ENCODE measurements around the gene KIAA1217. TPM values are rescaled to one million over a fixed set of nuclear protein-coding genes. Genes with fewer than 3 reads are reported as not detected.

The KIAA1217 gene
- polyA plus RNA-seq, 1 experiment: 2.2 TPM

DNA sequence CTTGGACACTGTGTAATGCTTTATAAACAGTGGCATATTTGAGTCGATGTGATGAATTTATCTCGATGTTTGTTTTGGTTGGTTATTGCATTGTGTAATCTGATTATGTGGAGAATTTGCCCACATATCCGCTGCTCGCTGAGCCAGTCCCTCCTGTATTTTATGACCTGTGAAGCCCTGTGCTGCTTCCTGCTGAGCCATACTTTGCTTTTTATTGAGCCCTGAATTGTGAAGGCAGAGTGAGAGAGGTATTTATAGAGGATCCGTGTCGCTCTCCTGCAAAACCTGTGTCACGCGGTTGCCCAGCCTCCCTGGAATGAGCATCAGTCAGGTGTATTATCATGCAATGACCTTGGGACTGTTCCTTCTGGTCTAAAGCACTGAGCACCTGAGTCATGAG, 261.1 kb downstream of the KIAA1217 start:
- TF ChIP-seq, protein P1, sequence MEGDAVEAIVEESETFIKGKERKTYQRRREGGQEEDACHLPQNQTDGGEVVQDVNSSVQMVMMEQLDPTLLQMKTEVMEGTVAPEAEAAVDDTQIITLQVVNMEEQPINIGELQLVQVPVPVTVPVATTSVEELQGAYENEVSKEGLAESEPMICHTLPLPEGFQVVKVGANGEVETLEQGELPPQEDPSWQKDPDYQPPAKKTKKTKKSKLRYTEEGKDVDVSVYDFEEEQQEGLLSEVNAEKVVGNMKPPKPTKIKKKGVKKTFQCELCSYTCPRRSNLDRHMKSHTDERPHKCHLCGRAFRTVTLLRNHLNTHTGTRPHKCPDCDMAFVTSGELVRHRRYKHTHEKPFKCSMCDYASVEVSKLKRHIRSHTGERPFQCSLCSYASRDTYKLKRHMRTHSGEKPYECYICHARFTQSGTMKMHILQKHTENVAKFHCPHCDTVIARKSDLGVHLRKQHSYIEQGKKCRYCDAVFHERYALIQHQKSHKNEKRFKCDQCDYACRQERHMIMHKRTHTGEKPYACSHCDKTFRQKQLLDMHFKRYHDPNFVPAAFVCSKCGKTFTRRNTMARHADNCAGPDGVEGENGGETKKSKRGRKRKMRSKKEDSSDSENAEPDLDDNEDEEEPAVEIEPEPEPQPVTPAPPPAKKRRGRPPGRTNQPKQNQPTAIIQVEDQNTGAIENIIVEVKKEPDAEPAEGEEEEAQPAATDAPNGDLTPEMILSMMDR (IDR thresholded peaks at IDR 0.05; ENCODE audit: insufficient read depth, low read depth, low read length): no peak
- DNase-seq (ENCODE audit: low read depth): no peak
- Histone ChIP-seq H3K27me3 (ENCODE audit: control insufficient read depth, insufficient read depth, low read length) (no peaks in the 10 kb centered on the region), H3K36me3 (ENCODE audit: control insufficient read depth, insufficient read depth, low read length) (no peaks in the 10 kb centered on the region; the same call in 1 of the 2 replicates), H3K4me3 (ENCODE audit: low read depth, low read length) (no peak overlapping the region)
- ChIA-PET POLR2A (no interaction called here), CTCF (no interaction called here)

DNA sequence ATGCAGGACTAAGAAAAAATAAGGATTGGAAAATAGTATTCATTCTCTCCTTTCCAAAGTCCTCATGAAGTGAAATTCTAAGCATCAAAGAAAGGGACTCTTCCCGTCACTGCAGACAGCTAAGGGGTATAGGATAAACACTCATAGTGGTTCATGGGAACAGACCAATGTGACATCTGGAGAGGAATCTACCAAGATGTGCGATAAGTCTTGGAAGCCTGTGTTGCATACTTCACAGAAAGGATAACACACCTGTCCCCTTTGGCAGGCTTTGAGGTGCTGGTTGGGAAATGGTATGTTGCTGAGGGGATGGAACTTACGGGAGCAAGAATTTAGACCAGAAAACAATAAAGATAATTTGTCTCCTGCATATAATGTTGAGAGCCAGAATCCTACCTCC, 266.7 kb downstream of the KIAA1217 start:
- POLR2A ChIA-PET: no interaction called here
- TF ChIP-seq, protein P1 (IDR thresholded peaks at IDR 0.05; ENCODE audit: insufficient read depth, low read depth, low read length): no peak
- CTCF ChIA-PET: interaction anchor here (1.0 kb wide), 1 partner anchor 44 kb away, joined by 3 read pairs; no protein-coding TSS in a partner anchor
- H3K27me3 ChIP-seq (ENCODE audit: control insufficient read depth, insufficient read depth, low read length): no peaks in the 10 kb centered on the region
- H3K36me3 ChIP-seq (ENCODE audit: control insufficient read depth, insufficient read depth, low read length): no peaks in the 10 kb centered on the region; the same call in 1 of the 2 replicates
- no peak overlapping the region for H3K4me3 ChIP-seq (ENCODE audit: low read depth, low read length)
- no peak for DNase-seq (ENCODE audit: low read depth)

DNA sequence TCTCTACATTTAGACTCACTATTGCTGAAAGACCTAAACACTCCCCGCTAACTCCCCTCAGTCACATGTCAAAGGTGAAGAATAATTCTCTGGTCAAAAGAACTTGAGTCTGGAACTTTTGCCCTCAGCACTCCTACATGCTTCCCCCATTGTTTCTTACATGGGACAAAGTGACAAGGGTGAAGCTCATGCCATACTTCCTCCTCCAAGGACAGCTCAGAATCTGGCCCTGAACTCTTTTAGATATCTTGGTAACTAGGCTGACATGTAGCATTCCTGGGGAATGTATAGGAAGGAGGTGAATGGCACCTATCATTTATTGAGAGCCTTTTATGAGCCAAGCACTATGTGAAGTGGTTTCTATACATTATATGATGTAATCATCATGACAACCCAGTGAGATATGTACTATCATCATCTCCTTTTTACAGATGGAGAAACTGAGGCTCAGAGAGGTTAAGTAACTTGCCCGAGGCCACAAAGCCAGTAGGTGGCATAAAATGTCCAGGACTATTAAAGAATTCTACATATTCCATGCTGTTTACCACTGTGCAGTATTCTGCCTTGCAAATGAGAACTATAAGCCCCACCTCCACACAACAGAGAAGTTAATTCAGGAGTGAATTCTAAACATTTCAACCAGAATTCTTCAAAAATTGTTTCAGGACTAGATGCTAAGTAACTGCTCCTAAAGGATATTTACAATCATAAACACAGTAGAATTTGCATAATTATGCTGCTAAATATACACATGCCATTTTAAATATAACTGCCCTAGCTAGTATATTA, 268.2 kb downstream of the KIAA1217 start:
- TF ChIP-seq, protein P1 (IDR thresholded peaks at IDR 0.05; ENCODE audit: insufficient read depth, low read depth, low read length): no peak
- POLR2A ChIA-PET: no interaction called here
- H3K4me3 ChIP-seq (ENCODE audit: low read depth, low read length): no peak overlapping the region
- no peak for DNase-seq (ENCODE audit: low read depth)
- H3K27me3 ChIP-seq (ENCODE audit: control insufficient read depth, insufficient read depth, low read length): no peaks in the 10 kb centered on the region
- no peaks in the 10 kb centered on the region; the same call in 1 of the 2 replicates for H3K36me3 ChIP-seq (ENCODE audit: control insufficient read depth, insufficient read depth, low read length)
- CTCF ChIA-PET: no interaction called here

DNA sequence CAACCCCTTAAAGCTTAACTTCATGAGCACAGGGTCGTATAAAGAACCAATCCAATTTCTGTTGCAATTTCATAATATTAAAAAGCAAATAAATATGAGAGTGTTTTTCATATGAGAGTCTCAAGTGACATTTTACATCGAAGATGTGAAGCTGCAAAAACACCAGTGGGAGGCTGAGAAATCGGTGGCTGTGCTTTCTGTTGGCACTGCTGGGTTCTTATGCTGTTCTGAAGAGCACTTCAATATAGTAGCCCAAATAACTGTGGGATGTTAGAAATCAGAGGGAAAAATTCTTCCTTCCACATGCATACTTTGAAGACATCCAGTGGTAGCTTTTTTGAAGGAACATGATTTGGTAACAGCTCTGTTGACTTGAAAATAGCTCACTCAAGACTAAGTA, 269.0 kb downstream of the KIAA1217 start:
- DNase-seq (ENCODE audit: low read depth): no peak
- CTCF ChIA-PET: interaction anchor here (0.6 kb wide), 1 partner anchor 1373 kb away, joined by 4 read pairs; no protein-coding TSS in a partner anchor
- H3K4me3 ChIP-seq (ENCODE audit: low read depth, low read length): no peak overlapping the region
- no peaks in the 10 kb centered on the region; the same call in 1 of the 2 replicates for H3K36me3 ChIP-seq (ENCODE audit: control insufficient read depth, insufficient read depth, low read length)
- TF ChIP-seq, protein P1 (IDR thresholded peaks at IDR 0.05; ENCODE audit: insufficient read depth, low read depth, low read length): no peak
- POLR2A ChIA-PET: no interaction called here
- H3K27me3 ChIP-seq (ENCODE audit: control insufficient read depth, insufficient read depth, low read length): no peaks in the 10 kb centered on the region

DNA sequence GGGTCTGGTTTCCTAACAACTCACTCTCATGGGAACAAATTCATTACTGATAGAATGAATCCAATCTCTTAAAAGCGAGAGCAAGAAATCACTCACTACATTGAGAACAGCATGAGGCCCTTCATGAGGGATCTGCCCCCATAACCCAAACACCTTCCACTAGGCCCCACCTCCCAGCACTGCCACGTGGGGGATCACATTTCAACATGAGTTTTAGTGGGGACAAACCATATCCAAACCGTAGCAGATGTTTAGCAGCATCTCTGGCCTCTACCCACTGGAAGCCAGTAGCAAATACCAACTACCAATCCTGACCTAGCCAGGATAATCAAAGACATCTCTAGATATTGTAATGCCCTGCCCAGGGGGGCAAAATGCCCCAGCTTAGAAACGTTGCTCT, 270.9 kb downstream of the KIAA1217 start:
- CTCF ChIA-PET: interaction anchor here (1.3 kb wide), 1 partner anchor 9 kb away, joined by 3 read pairs; no protein-coding TSS in a partner anchor
- H3K27me3 ChIP-seq (ENCODE audit: control insufficient read depth, insufficient read depth, low read length): no peaks in the 10 kb centered on the region

More for the DNA sequence above, 270.9 kb downstream of the KIAA1217 start:
- Histone ChIP-seq H3K36me3 (ENCODE audit: control insufficient read depth, insufficient read depth, low read length) (no peaks in the 10 kb centered on the region), H3K4me3 (ENCODE audit: low read depth, low read length) (no peak overlapping the region)
- POLR2A ChIA-PET: no interaction called here
- TF ChIP-seq, protein P1 (IDR thresholded peaks at IDR 0.05; ENCODE audit: insufficient read depth, low read depth, low read length): no peak
- DNase-seq (ENCODE audit: low read depth): no peak

Measured in BJ (cell line).